ENCODE measurements around the gene DDX5.

DNA sequence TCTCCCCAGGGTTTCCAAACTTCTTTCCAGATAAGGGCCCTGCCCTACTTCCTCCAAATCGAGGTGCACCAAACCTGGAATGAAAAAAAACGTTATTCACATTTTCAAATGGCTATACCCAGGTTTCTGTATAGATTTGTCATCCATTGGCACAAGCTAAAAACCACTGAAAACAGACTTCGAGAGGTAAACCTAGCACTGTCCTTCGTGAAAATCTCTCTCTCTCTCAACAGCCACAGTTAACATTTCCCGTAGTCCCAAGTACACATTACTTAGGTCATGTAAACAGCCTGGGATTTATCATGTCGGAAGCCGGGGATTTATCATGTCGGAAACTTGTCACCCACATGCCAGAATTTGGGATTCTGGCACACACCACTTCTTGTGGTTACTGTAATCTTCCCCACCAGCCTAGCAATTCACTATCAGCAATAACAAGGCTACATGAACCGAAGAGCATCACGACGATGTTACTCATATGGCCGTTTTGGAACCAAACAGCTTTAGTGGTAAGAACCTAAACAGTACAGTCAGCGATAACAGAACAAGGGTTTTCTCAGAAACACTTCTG, 1.2 kb downstream of the DDX5 start:
- TF ChIP-seq POLR2A (IDR thresholded peaks at IDR 0.05; ENCODE audit: low read length) = peak; percentile 40
- TF ChIP-seq GATA1 (IDR thresholded peaks at IDR 0.05; ENCODE audit: low read depth, low read length) = no peak
